ENCODE data around the gene COPS9.

- TF ChIP-seq POLR2AphosphoS5 (IDR thresholded peaks at IDR 0.05; ENCODE audit: low read depth, low read length) (no peak), TAF1 (IDR thresholded peaks at IDR 0.05; ENCODE audit: borderline replicate concordance, insufficient read depth, low read length) (no peak), REST (IDR thresholded peaks at IDR 0.05; ENCODE audit: insufficient read depth in 1 of 2, low read depth in 2 of 2, low read length in 2 of 2) (no peak)
Observed at GRCh38 chr2:240182476-240182875, 46.4 kb upstream of the COPS9 start.
